Dendritic cell treated with granulocyte-macrophage colony-stimulating factor and Interleukin-4, amounts not matched to agents 40 ng/mL and 50 ng/mL, for 4 days (primary cell): Measurements from ENCODE around the gene FBXO31.

ENCODE experiments used
- H3K27ac Mint-ChIP-seq: one replicate; pipeline ENCODE4 v1.8.0; 2022; ENCODE audit warnings: mild to moderate bottlenecking, mixed read lengths
- H3K27me3 Mint-ChIP-seq: one replicate; pipeline ENCODE4 v1.8.0; 2022; ENCODE audit warnings: mild to moderate bottlenecking, mixed read lengths
- H3K36me3 Mint-ChIP-seq: one replicate; pipeline ENCODE4 v1.8.0; 2022; ENCODE audit warnings: low read depth, mixed read lengths
- H3K4me1 Mint-ChIP-seq: one replicate; pipeline ENCODE4 v1.8.0; 2022; ENCODE audit warnings: low read depth, mixed read lengths
- H3K4me3 Mint-ChIP-seq: one replicate; pipeline ENCODE4 v1.8.0; 2022; ENCODE audit warnings: mild to moderate bottlenecking, moderate library complexity, mixed read lengths
- H3K9me3 Mint-ChIP-seq: one replicate; pipeline ENCODE4 v1.8.0; 2022; ENCODE audit warnings: mixed read lengths
- intact Hi-C: fragments of 100-400 bp; cut with micrococcal nuclease; formaldehyde crosslinking; loops from one replicate; pipeline ENCODE4 v1.15.0; 2022

Gene FBXO31

GRCh38 chr16:87293990-87294389, 89.6 kb downstream of the FBXO31 start:
- Mint-ChIP-seq H3K4me1 (no peaks in the 10 kb centered on the region), H3K4me3 (no peak overlapping the region), H3K9me3 (peaks cover 9% of the 10 kb centered on the region), H3K27me3 (peaks cover 3% of the 10 kb centered on the region), H3K36me3 (no peaks in the 10 kb centered on the region), H3K27ac (no peak overlapping the region)
- intact Hi-C loops: no loop called here

GRCh38 chr16:87291944-87292343, 91.6 kb downstream of the FBXO31 start:
- Mint-ChIP-seq H3K36me3 (no peaks in the 10 kb centered on the region), H3K9me3 (peaks cover 13% of the 10 kb centered on the region), H3K4me3 (no peak overlapping the region), H3K27ac (no peak overlapping the region), H3K4me1 (no peaks in the 10 kb centered on the region), H3K27me3 (peaks cover 2% of the 10 kb centered on the region)
- intact Hi-C loops: no loop called here

GRCh38 chr16:87288753-87289362, 94.7 kb downstream of the FBXO31 start:
- H3K36me3 Mint-ChIP-seq: no peaks in the 10 kb centered on the region
- no peak overlapping the region for H3K27ac Mint-ChIP-seq
- H3K9me3 Mint-ChIP-seq: peaks cover 20% of the 10 kb centered on the region
- intact Hi-C loops: no loop called here
- H3K27me3 Mint-ChIP-seq: peaks cover 3% of the 10 kb centered on the region
- no peaks in the 10 kb centered on the region for H3K4me1 Mint-ChIP-seq
- no peak overlapping the region for H3K4me3 Mint-ChIP-seq

- H3K36me3 Mint-ChIP-seq: no peaks in the 10 kb centered on the region
- H3K9me3 Mint-ChIP-seq: peaks cover 14% of the 10 kb centered on the region
- no peak overlapping the region for H3K4me3 Mint-ChIP-seq
Observed at GRCh38 chr16:87286839-87287626, 96.5 kb downstream of the FBXO31 start.

GRCh38 chr16:87284183-87284582, 99.4 kb downstream of the FBXO31 start:
- no peak overlapping the region for H3K27ac Mint-ChIP-seq
- intact Hi-C loops: no loop called here
- H3K9me3 Mint-ChIP-seq: peaks cover 12% of the 10 kb centered on the region
- no peaks in the 10 kb centered on the region for H3K4me1 Mint-ChIP-seq
- no peaks in the 10 kb centered on the region for H3K36me3 Mint-ChIP-seq
- H3K27me3 Mint-ChIP-seq: peaks cover 10% of the 10 kb centered on the region
- H3K4me3 Mint-ChIP-seq: no peak overlapping the region

More at GRCh38 chr16:87286839-87287626, 96.5 kb downstream of the FBXO31 start:
- H3K27me3 Mint-ChIP-seq: peaks cover 3% of the 10 kb centered on the region
- intact Hi-C loops: no loop called here
- no peak overlapping the region for H3K27ac Mint-ChIP-seq
- no peaks in the 10 kb centered on the region for H3K4me1 Mint-ChIP-seq

- H3K4me3 Mint-ChIP-seq: no peak overlapping the region
Observed at GRCh38 chr16:87279094-87279658, 104.4 kb downstream of the FBXO31 start.

GRCh38 chr16:87278191-87279093, 105.1 kb downstream of the FBXO31 start:
- intact Hi-C loops: loop anchor here (5.0 kb wide), 2 partner anchors 216 to 716 kb away; no protein-coding TSS in a partner anchor
- H3K27me3 Mint-ChIP-seq: peaks cover 27% of the 10 kb centered on the region
- H3K4me1 Mint-ChIP-seq: peaks cover 10% of the 10 kb centered on the region
- no peaks in the 10 kb centered on the region for H3K9me3 Mint-ChIP-seq
- H3K36me3 Mint-ChIP-seq: no peaks in the 10 kb centered on the region
- H3K4me3 Mint-ChIP-seq: no peak overlapping the region
- no peak overlapping the region for H3K27ac Mint-ChIP-seq

More at GRCh38 chr16:87279094-87279658, 104.4 kb downstream of the FBXO31 start:
- Mint-ChIP-seq H3K36me3 (no peaks in the 10 kb centered on the region), H3K27ac (no peak overlapping the region), H3K4me1 (peaks cover 10% of the 10 kb centered on the region), H3K9me3 (no peaks in the 10 kb centered on the region), H3K27me3 (peaks cover 27% of the 10 kb centered on the region)
- intact Hi-C loops: loop anchor here (5.0 kb wide), 2 partner anchors 217 to 717 kb away; no protein-coding TSS in a partner anchor
